HCEC 1CT (cell line): ENCODE data around the gene TSPAN6.

Experiments
- DNase-seq: peaks from one replicate; pipeline ENCODE4 v3.0.0-alpha.2; 2017

TSPAN6 gene

DNA sequence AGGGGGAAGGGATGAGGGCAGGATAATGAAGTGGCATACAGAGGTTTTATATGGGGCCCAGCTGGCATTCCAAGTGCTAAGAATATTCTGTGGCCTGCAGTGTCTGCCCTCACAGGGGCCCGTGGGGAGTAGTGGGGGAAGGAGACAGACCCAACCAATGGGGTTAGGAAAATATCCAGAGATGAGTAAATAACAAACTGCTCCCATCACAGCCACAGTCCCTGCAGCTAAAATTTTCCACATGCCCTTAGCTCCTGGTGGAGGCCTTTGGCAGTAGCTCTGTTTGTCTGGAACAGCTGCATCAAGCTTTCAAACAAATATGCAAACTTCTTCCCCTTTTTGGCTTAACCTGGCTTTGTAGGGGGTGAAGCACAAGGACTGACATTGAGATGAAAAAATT, 10.5 kb upstream of the TSPAN6 start:
- DNase-seq: peak; percentile 69

DNA sequence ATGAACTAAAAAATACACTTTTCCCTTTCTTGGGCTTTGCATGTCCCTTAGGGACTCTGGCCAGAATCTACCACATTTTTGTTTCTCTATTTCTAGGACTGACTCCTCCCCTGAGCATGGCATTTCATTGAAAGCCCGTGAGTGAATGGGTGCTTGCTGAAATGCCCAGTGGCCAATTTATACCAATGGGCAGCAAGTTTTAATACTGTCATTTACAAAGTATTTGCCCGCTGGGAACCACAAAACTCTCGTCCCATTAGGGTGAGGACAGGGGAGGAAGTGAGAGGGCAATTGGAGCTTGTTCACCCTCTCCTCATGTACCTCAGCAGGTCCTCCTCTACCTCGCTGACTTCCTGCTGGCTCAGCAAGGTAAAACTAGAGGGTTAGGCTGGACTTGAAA, 8.5 kb upstream of the TSPAN6 start:
- DNase-seq: peak; percentile 4

DNA sequence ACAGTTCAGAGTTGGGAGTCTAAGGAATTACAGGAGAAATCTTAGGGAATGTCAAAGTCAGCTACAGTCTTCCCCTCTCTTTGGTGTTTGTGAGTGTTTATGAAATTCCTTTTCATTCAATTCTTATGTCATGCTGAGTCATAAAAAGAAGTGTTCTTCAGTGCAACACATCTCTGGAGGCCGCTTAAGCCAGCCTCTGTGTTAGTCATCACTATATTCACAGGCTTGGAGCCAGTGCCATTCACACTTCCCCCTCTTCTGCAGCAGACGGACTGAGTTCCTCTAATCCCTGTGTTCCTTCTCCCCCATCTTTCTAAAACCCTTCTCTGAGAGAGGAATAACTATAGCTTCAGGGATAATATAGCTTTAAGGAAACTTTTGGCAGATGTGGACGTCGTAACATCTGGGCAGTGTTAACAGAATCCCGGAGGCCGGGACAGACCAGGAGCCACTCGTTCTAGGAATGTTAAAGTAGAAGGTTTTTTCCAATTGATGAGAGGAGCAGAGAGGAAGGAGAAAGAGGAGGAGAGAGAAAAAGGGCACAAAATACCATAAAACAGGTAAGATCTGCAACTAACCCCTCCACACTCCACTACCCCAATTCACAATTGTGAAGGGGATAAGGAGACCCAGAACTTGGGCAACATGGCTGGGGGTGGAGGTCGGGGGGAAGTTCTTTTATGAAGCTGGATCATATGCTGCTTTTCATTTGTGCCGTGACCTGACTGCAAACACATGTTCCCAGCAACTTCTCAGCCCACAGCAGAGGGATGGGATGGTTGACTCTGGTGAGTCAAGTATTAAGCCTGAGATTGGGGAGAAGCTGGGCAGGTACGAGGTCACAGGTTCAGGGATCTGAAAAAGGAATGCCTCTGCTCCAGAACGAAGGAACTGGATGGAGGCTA, 7.6 kb upstream of the TSPAN6 start, which contains the start of gene SRPX2:
Gene SRPX2 (plus strand): TSS at position 244 of the 905 bp plus-strand sequence. CDS start 2,124 bp downstream, outside the sequence.
- DNase-seq: peak; percentile 87

DNA sequence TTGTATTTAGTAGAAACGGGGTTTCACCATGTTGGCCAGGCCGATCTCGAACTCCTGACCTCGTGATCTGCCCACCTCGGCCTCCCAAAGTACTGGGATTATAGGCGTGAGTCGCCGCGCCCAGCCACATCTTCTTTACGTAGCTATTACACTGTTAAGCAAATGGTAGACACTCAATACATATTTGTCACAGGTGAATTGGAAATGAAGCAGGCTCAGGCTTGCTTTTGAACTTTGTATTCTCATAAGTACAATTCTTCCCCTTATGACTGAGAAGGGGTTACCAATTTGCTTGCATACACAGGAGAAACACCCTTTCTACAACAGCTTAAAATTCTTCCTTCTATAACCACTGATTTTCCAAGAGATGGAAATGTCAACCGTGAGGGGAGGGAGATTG, 6.6 kb upstream of the TSPAN6 start:
- DNase-seq: no peak

DNA sequence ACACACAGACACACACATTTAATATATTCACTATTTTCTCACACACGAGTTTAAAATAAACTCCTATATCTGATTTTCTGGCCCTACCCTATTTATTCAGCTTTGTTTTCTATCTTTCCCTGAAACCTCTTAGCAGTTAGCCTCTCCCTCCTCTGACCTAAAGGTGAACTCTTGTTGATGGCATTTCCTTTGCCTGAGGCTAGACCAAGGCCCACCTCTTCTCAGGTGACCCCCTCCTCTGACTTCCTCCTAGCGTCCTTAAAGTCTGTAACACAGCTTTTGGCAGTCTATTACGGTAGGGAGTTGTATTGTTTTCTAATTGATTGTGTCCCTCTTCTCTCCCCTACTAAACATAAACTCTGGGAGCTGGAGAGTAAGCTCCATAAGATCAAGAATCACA, 5.7 kb upstream of the TSPAN6 start:
- no peak for DNase-seq

DNA sequence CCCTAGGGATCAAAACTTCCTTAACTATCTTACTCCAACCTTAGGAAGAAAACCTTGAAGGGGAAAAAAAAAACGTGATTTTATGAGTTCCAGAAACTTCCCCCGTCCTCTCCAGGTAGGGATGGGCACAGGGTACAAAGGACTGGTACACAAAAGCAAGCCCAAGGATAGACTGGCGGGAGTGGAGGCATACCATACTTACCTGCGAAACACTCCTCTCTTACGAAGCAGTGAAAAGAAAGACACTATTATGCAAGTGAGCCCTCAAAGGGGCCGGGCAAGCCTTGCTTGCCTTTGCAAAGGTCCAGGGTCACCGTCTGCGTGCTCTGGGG, 651 bp downstream of the TSPAN6 start:
- DNase-seq: no peak

DNA sequence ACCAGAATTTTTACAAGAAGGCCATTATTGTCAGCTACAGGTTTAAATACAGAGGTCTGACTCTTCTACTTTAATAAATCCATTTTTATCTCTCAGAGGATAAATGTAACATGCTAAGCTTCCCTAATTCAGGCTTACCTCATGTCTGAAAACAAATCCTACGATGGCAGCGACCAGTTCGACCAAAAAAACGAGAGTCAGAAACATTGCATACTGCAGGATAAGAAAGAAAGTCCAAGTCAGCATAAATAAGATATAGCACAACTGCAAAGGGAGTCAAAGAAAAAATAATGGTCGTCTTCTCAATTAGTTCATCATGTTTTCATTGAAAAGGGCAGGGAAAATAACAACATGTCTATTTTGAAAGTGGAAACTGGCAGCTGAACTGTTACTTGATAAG, 1.6 kb downstream of the TSPAN6 start:
- DNase-seq: no peak

DNA sequence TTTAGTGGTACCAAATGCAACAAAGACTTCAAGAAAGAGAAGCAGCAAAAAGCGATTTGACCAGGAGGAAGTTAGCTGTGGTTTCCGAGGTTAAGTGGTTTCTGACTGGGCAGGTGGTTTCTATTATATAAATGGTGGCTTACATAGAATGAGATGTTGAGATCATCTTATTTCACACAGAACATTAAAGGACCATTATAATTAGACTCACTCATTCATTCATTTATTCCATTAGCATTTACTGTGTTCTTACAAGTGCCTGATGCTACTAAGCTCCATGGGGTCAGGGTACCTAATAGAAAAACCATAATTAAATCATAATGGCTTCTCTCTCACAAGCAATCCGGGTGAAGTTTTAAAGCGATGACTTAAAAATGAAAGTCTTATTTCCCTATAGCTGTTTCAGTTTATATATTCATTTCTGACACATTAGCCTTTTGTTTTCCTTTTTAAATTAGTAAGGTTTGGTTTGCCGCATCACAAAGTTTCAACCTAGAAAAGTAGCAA, 10.6 kb downstream of the TSPAN6 start:
- no peak for DNase-seq

DNA sequence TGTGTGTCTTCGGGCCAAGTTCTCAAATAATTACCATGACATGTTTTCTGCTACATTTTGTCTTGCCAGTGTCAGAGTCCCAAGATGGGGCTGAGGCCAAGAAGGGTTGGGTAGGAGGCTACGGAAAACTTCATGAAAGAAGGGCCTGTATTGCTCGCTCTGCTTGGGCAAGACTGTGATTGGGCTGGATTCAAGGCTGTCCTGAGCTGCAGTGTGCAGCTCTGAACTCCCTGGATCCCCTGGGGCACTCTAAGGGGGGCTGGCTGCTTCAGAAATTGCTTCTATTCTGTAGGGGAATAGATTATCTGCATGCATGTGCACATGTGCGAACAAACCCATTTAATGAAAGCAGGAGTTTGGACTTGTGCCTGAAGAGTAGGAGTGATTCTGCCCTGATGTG, 13.6 kb downstream of the TSPAN6 start:
- no peak for DNase-seq

DNA sequence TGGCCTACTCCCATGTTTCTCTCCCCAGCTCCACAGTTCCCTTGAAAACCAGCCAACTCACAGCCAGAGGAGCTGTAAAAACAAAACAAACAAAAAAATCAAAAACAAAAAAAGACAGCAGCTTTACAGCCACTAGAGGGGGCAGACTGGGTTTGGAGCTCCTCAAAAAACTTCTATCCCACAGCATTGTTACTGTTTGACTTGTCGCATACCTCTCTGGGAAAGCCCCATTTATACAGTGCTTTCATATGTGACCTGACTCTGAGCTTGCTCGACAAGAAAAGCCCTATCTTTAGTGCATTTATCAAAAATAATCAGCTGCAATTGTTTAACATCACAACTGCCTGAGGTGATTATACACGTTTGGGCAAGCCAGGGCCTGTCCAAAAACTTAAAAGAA, 21.6 kb downstream of the TSPAN6 start:
- DNase-seq: peak; percentile 56

DNA sequence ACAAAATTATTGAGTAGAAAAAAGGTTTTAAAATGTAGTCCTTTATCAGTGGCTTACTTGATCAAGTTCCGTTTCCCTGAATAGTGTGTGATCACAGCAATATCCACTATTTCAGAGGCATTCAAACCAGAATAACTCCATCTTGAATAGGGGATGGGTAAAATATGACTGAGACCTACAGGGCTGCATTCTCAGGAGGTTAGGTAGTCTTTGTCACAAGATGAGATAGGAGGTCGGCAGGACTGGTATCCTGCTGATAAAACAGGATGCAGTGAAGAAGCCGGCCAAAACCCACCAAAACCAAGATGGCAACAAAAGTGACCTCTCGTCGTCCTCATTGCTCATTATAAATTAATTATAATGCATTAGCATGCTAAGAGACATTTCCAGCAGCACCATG, 24.7 kb downstream of the TSPAN6 start:
- DNase-seq: no peak

DNA sequence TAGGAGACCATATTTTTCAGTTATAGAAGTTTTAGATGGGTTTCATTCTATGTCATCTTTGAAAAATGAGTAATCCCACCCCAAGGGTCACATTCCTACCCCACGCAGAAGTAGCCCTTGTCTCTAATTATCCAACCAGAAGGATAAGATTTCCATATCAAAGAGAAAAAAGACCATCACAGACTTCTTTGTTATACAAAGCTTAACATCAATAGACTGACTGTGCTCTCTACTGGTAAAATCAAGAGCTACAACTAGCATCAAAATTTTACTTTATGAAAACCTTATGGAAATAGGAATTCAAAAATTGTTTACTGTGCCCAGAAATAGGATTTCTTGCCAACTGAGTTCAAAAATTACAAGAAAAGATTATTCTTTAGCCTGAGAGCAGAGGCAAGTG, 27.0 kb downstream of the TSPAN6 start:
- DNase-seq: no peak

DNA sequence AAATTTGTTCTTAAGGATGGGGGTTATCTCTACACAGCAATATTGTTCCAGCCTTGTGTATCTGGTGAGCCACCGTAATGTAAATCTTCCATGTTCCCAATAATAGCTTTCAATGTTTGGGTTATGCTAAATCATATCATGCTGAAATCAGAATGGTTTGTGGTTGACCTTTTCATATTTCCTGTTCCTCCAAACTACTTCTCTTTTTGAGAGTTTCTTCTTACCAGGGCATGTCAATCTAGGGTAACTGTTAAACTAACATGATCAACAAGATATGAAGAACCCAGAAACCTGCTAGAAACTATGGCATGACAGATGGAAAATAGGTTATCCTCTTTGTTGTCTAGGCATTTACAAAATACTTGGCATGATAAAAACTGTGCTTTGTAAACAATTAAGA, 29.9 kb downstream of the TSPAN6 start:
- no peak for DNase-seq

DNA sequence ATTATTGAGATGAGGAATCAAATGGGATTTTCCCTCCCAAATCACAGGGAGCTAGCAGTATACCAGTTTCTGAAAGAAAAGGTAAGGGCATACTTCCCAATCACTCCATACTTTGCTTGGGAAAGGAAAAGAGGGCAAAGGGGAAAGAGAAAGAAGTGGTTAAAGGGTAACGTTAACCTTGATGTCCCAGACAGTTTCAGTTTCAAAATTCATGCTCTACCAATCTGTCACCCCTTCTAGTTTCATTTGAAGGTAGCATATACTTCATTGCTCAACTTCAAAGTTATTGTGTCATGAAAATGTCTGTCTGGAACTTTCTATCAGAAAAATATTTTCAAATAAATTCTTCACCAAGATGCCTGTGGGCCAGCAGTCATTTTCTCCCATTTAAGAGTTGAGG, 35.8 kb downstream of the TSPAN6 start:
- no peak for DNase-seq

DNA sequence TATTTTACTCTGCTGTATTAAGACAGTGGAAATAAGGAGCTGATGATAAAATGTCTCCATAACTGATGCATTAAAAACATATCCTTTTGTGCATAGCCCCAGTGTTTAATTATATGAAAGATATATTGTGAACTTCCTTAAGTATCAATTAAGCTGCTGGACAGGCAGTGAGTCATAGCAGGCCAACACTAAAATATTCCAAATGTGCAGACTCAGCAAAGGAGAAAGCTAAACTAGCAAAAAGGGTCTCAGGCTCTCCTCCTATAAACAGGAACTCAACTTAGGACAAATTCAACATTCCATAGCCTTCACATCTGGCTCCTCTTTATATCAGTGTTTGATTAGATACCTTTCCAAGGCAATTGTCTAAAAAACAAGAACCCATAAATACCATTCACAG, 36.3 kb downstream of the TSPAN6 start:
- DNase-seq: no peak

DNA sequence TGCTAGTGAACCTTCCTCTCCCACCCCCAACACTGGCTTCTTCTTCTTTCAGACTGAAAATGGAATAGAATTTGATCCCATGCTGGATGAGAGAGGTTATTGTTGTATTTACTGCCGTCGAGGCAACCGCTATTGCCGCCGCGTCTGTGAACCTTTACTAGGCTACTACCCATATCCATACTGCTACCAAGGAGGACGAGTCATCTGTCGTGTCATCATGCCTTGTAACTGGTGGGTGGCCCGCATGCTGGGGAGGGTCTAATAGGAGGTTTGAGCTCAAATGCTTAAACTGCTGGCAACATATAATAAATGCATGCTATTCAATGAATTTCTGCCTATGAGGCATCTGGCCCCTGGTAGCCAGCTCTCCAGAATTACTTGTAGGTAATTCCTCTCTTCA, 37.1 kb downstream of the TSPAN6 start:
- DNase-seq: no peak

DNA sequence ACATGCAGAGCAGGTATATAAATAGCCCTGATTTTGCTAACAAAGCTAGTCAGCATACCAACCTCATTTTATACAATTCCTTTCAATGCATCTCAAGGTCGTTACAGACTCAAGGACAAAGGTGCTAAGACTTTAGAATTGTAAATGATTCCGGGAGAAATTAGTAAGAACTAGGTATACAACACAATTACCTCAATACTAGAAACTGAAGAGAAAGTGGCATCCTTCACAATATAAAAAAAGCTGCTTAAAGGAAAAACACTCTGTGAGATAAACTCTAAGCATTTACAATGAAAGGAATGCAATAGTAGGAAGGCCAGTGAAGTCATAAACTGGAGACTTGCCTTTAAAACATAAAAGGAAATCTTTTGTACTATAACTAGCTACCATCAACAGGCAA, 40.0 kb downstream of the TSPAN6 start:
- no peak for DNase-seq

DNA sequence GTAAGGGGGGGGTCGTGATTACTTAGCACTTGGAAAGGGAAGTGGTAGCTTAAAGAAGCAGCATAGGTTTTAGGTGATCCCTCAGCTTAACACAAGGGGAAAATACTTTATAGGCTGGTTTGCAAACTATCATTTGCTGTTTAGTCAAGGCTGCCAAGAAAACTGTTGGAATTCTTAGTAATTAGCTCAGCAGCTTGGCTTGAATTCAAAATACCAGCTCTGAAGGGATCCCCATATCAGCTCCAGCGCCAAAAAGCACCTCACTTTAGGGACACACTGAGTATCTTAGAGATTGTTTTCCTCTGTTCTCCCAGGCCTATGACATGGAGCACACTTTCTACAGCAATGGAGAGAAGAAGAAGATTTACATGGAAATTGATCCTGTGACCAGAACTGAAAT, 43.0 kb downstream of the TSPAN6 start:
- no peak for DNase-seq

DNA sequence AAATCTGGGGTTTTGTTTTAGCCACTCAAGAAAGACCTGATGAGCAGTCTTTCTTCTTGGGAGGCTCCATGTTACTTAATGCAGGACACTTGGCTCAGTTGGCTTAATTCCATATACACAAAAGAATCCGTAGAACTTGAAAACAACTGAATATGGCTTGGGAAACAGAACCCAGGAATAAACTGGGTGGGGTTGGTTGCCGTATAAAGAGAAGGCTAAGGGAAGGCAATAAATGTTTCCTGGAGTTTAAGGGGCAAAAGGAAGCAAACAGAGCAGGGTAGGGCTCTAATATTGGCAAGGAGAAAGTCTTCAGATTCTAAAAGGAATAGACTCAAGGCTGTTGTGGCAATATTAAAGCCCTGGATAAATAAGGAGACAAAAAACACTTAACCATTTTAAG, 43.5 kb downstream of the TSPAN6 start:
- no peak for DNase-seq

DNA sequence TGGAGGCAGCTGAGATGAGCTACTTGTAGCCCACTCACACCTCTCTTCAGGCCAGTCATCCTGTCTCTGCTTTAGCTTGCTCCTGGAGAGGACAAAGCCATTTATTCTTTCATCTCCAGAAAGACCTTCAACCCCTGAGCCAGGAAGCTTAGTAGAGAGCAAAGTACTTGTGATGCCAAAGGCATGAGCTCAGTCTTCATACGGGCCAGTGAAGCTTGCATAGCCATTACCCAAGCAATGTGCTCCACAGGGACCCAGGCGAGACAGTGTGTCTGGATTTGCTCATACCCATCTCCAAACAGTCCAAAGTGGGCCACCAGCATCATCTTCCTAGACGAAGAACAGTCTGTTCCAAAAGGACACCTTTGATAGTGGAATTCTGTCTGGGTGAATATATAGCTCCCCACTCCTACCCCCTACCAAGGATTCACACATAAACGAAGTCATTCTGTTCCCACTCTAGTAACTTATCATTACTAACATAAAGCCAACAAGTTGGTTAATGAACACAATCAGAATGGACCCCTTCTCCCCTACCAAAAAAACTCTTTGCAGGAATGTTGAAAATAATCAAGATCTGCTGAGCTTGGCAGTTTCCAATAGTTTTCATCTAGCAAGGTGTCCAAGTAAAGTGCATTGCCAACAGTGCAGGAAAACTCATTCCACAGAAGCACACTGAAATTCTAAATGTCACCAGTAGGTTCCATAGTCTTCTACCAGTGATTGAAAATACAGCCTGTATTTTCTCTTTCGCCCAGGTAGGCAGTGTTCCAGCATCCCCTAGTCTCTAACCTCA, 45.2 kb downstream of the TSPAN6 start:
- DNase-seq: no peak

DNA sequence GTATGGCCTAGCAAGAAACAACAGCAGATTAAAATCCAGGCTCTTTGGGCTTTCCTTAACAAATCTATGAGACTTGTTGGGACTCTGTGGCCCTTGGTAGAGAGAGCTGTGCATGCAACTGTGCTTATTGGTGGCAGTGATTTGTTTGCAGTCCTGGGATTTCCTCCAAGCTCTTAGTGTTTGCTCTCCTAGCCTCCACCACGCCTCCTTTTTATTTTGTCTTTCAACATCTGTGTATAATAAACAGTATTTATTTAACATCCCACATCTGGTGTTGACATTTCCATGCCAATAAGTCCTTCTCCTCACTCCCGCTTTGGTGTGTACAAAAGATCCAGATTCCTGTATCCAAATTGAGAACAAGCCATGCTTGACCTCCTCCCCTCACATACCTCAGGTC, 48.7 kb downstream of the TSPAN6 start:
- DNase-seq: no peak

DNA sequence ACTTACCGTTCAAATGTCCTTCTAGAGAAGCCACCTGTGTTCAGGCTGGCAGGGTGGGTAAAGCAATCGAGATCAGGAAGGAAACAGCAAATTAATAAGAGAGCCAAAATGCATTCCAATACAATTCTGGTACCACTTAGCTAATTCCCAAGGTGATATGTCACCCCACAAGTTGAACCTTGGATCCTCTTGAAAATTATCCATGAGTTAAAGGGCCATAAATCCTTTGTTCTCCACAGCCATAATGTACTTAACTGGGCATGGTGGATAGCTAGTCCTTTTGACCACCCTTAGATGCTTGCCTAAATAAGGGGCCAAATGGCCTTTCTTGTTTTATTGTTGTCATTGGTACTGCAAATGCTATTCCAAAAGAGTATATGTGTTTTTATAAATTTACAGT, 49.9 kb downstream of the TSPAN6 start:
- no peak for DNase-seq

DNA sequence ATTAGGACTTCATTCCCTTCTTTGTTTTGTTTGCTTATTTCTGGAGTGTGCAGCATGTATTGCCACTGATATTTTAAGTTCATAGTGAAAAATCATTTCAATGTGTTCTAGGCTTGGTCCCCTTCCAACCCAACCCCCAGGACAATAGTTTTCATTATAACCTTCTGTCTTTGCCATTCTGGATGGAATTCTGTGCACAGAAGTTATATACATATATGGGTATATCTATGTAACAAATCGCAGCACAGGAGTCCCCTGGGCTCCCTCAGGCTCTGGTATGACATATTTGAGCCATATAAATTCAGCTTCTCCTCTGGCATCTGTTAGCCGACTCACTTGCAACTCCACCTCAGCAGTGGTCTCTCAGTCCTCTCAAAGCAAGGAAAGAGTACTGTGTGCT, 52.0 kb downstream of the TSPAN6 start, which contains the start of gene TNMD:
Gene TNMD (plus strand): TSS at position 326 of the 400 bp plus-strand sequence. CDS start 83 bp downstream, outside the sequence.
- no peak for DNase-seq
